ENCODE results near the gene ZMYND10.

The ZMYND10 gene
- 1.7 to 4.9 reads per million in 2 donors for total RNA-seq

DNA sequence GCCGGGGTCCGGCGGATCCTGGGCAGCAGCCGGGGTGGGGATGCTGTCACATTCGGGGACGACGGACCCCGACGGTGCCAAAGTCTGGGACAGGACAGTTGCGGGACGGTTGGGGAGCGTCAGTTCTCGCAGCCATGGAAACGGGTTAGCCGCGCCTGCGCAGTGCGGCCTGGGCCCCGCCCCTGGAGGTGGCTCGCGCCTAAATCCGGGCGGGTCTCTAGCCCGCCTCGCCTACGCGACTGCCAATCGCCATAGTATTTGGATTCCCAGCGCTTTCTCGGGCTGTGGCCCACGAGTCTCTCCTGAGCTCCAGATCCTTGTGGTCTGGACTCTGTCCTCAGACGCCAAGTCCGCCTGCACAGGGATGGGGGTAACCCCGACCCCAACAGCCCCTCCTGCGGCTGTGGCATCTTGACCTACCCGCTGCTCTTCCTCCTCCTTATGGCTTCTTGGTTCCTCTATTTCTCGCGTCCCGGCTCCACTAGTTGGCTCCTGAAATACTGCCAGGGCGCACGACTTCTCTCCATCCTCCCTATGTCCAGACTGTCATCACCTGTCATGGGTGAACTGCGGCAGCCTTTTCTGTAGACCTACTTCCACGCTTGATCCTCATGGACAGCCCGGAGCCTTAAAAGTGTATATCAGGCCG lies at the start of gene ZMYND10:
TSS of gene ZMYND10 (minus strand) at position 147 of the 649 bp plus-strand sequence. CDS start 153 bp downstream, outside the sequence.
- peak; percentile 63 for DNase-seq

GRCh38 chr3:50393061-50393460 lies 47.5 kb upstream of the ZMYND10 start:
- DNase-seq = no peak

- no peak for DNase-seq
Observed at GRCh38 chr3:50392101-50392715, 46.7 kb upstream of the ZMYND10 start.

DNA sequence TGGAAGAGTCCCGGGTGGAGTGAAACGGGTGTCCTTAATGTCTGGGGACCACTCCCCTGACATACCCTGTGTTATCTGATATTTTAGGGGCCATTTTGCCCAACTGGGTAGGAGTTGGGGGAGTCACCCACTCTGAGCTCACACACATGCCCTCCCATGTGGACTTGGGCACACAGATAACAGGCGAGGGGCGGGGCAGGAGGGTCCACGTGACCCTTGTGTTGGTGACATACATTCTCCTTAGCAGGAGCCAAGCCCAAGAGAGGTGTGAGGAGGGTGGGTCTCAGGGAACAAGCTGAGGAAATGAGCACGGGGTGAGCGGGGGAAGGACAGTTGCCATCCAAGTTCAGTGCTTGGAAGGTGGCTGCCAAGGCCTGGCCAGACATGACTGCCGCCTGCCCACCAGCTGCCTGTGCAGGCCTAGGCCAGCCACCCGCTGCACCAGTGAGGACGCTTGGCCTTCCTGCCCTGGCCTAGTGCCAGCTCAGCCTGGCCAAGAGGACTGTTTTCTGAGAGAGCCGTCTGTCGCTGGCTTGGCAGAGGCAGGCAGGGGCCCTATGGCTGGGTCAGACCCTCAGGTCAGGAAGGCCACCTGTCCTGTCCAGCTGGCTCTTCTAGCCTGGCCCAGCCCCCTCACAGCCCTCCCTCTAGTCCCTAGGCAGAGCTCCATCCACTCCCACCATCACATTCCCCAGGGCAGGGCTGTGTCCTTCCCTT lies 45.1 kb upstream of the ZMYND10 start:
- DNase-seq = no peak

GRCh38 chr3:50389414-50389767 lies 43.9 kb upstream of the ZMYND10 start:
- DNase-seq = no peak

DNA sequence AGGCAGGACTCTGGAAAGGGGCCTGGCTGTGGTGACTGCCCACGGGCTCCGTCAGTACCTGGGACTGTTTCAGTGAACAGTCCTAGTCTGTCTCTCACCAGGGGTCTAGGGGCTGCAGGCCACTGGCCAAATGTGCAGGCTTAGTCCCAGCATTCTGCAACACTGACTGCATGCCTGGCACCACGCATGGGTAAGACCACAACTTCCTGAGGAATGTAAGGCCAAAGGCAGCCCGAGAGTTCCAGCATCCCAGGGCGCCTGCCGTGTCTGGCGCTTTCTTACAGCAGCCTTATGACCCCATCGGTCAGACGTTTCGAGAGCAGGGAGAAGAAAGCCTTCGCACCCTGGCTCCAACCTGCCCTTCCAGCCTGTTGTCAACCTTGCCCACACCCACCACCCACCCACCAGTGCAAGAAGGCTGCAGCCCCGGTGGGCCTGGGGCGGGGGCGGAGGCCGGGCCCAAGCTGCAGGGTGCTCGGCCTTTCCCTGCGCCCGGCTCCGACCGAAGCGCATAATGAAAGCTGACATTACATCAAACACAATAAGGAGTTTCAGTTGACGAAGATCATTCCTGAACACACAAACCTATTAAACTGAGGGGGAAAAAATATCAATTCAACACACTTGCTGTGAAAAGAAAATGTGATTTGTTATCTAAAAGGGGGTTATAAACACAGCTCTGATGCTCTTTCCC lies 43.3 kb upstream of the ZMYND10 start:
- DNase-seq = no peak

DNA sequence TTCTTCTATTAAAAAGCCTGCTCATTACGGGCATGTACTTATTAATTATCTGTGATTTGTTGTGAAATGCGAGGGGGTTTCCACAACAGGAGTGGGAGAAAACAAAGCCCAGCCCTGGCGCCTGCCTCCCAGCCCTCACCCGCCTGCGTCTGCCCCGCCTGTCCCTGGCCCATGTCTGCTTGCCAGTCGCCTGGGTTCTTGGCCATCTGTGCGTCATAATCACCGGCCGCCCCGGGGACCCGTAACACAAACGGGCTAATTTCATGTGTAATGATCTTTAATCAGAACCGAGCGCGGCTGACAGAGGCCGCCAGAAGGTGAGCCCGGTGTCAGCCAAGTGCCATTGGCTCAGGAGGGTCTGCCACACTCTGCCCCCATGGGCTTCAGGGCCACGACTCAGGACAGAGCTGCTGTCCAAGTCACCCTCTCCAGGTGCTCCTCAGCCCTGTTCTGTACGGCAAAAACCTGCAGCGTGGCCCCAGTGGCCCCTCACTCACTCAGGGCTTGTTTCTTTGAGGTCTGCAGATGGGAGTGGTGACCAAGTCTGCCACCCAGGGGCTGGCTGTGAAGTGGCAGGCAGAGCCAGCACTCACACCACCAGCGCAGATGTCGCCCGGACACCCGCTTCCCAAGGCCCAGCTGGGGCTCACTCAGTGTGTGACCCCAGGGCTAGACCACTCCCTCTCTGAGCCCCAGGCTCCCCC lies 42.6 kb upstream of the ZMYND10 start:
- no peak for DNase-seq

DNA sequence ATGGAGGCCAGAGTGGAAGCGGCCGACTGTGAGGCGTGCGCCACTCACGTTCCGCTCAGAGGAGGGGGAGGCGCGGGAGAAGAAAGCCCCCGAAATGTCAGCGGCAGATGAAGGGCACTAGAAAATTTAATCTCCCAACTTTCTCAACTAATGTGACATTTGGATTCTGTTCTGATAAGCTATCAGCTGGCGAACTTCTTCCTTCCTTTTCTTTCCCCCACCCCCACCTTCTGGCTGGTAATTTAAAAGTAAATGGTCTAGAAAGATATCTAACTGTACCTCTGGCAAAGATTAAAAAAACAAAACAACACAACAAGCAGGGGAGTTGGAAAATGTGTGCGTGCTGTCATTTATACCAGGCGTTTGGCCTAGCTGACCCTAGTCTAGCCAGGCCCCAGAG lies 40.2 kb upstream of the ZMYND10 start:
- no peak for DNase-seq

DNA sequence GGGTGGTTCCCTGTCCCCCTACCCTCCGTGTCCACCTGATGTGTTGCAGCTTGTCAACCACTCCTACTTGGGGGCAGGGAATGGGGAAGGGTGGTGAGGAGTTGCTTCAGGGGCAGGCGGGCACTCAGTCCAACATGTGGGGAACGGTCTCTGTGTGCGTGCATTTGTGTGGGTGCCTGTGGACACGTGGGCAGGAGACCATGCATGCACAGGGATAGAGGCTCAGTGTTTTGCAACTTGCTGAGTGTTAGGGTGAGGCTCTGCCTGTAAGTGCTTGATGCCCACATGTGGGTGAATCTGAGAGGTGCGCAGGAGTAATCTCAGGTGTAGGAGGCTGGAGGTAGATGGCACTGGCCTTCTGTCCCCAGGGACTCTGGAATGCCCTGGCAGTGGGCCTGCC lies 38.2 kb upstream of the ZMYND10 start:
- no peak for DNase-seq

GRCh38 chr3:50382722-50383121 lies 37.2 kb upstream of the ZMYND10 start:
- no peak for DNase-seq

DNA sequence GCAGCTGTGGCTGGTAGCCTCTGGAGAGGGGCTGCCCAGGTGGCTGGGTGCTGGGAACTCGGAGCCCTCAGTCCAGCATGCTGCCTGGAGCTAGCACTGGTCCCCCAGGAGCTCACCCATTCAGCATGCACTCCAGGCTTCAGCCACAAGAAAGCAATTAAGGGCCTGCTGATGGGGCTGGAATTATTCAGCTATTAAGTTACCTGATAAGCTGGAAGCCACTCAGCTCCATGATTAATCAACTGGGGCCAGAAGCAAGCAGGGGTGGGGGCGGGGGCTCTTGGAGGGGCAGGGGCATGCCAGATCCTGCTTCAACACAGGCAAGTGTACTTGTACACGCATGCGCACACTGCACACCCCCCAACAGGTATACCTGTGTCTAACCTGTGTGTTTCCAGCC lies 35.9 kb upstream of the ZMYND10 start:
- no peak for DNase-seq

DNA sequence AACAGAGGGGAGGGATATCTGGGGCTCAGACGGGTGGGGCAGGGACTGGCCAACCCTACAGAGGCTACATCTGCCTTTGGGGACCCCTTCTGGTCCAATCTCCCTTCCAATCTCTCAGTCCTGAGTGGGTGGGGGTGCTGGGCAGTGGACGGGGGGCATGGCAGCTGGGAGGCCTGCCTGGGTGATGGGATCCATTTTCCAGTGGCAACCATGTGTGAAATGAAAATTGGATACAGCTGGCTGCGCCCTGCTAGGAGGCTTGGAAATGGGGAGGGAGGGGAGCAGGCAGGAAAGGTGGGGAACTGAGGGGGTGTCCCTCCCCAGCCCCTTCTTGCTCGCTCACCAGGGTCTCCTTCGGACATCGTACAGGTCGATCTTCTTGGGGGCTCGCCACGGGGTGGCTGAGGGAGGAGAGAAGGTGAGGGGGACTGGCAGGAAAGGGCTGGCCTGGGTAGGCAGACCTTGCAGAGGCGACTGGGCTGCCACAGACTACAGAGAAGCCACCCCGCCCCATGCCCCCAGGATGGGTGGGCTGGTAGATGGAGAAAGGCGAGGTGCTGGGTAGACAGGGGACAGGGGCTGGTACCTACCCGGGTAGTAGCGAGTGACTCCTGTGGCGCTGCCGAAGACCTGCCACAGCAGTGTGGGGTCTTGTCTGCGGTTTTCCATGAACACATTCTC lies 35.0 kb upstream of the ZMYND10 start:
- no peak for DNase-seq

DNA sequence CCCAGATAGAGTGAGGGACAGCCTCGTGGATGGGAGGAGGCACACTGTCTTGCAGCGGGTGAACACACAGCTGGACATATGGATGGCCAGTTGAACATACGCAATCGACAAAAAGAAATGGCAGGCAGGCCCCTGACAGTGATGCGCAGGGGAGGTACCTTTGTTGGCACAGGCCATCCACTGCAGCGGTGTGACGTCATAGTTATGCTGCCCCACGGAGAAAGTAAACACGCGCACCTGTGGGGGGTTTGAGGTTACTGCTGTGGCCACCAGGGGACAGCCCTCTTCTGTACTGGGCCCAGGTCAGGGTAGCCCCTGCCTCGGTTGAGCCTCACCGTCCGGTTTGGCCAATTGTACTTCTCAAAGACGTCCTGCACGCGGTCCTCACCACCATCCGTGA lies 33.2 kb upstream of the ZMYND10 start:
- no peak for DNase-seq

GRCh38 chr3:50378024-50378423 lies 32.5 kb upstream of the ZMYND10 start:
- no peak for DNase-seq

- DNase-seq = no peak
Observed at GRCh38 chr3:50375258-50375931, 29.9 kb upstream of the ZMYND10 start.

- peak; percentile 13 for DNase-seq
Observed at GRCh38 chr3:50374363-50375257, 29.1 kb upstream of the ZMYND10 start.

GRCh38 chr3:50373146-50374051 lies 27.9 kb upstream of the ZMYND10 start:
- DNase-seq = no peak

DNA sequence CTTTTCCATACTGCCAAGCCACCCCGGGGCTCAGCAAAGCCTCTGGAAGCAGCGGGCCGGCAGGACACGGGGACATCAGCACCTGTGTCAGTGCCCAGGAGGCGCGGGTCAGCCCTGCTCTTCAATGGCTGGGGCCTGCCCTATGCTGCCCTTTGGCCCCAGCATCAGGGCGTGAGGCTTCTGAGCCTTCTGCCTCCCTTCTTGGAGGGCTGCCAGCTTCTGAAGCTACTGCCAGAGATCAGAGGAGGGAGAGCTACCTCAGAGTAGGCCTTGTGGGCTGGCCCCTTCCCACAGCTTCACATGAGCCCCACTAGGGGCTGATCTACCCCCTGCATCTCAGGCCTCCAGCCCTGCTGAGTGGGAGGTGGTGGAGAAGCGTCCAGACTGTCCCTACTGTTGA lies 26.8 kb upstream of the ZMYND10 start:
- DNase-seq = peak; percentile 12

- DNase-seq = no peak
Observed at GRCh38 chr3:50371133-50371685, 25.7 kb upstream of the ZMYND10 start.
